Activated effector memory CD4-positive, alpha-beta T cell treated with anti-CD3 and anti-CD28 coated beads, Interleukin-2, amount 50 U/mL, for 16 hours (primary cell): ENCODE measurements around the gene ZMIZ1.

Experiments
- DNase-seq: peaks from one replicate; pipeline ENCODE4 v3.0.0-alpha.2; 2020

ZMIZ1 gene

GRCh38 chr10:79101560-79102497 lies 33.1 kb downstream of the ZMIZ1 start:
- DNase-seq = no peak

DNA sequence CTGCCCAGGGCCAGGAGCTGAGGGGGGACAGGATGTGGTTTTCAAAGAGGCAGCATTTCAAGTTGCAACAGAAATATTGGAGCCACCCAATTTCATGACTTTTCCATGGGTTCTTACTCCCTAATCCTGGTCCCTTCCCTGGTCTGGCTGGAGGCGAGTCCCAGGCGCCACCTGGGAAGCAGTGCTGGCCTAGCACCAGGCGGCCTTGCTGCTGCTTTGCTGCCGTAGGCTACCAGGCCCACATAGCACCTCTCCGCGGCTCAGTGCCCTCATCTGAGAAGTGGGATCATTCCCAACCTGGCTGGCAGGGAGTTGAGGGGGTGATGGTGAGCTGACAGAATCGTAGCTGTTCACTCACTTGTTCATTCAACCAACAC lies 33.7 kb downstream of the ZMIZ1 start:
- DNase-seq = no peak

DNA sequence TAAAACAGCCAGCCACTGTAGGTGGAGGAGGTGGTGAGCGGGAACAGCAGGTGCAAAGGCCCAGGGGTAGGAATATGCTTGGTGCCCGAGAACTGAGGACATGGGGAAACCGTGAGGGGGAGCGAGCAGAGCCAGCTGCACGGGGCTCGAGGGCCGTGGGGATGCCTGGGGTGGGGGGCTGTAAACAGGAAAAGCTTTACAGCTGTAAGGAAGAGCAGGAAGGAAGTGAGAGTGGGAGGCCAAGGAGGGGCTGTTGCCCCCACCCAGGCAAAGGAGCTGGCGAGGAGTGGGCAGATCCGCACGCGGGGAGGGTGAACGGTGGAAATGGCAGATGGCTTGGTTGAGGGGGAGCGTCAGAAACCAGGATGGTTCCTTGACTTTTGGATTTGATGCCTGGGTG lies 34.4 kb downstream of the ZMIZ1 start:
- no peak for DNase-seq

GRCh38 chr10:79103585-79103984 lies 34.8 kb downstream of the ZMIZ1 start:
- no peak for DNase-seq

- no peak for DNase-seq
These were observed 36.5 kb downstream of the ZMIZ1 start for GRCh38 chr10:79105150-79105739.

DNA sequence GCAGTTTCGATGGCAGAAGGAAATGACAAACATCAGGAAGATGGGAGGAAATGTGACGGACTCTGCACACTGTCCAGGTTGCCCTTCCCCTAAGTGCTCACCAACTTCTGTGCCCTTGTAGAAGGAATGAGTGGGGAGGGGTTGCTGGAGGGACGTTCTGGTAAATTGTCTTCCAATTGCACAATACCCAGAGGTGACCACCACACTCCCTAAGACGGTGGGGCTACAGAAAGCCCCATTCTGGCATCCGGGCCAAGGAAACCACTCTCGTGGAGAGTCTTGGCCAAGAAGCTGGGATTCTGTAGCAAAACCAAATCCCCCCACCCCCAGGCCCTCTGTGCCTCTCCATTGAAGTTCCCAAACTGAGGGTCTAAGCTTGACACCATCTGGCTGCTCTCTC lies 37.1 kb downstream of the ZMIZ1 start:
- DNase-seq = no peak

DNA sequence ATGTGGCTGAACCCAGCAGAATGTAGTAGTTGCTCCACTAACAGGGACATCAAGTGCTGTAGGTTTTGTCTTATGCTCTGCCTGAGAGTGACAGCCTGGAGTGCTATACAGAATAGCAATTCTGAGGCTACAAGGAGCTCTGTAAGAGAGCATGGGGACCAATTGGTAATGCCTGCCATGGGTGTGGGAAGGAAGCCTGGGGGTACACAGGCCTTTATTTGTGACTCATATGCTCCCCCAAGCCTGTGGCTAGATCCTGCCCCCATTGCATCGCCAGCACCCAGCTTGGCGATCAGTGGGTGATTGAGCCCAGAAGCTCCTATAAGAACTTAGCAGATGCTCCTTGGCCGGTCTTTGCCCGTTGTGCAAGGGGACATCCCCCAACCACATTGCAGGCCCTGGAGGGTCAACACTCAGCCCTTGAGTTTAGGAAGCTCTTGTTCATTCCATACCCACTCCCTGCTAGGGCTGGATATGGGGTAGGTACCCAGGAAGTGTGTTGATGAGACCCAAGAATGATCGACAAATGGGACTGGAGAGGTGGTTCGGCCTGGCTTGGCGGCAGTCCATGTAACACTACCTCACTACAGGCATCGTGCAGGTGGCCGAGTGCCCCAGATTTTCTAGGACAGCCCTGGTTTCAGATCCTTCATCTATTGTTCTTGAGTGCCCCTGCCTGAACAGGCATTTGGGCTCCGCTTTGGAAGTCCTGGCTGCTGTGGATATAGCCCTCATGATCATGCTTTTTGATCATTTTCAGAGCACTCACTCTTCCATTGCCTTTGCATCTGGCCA lies 37.7 kb downstream of the ZMIZ1 start:
- no peak for DNase-seq

DNA sequence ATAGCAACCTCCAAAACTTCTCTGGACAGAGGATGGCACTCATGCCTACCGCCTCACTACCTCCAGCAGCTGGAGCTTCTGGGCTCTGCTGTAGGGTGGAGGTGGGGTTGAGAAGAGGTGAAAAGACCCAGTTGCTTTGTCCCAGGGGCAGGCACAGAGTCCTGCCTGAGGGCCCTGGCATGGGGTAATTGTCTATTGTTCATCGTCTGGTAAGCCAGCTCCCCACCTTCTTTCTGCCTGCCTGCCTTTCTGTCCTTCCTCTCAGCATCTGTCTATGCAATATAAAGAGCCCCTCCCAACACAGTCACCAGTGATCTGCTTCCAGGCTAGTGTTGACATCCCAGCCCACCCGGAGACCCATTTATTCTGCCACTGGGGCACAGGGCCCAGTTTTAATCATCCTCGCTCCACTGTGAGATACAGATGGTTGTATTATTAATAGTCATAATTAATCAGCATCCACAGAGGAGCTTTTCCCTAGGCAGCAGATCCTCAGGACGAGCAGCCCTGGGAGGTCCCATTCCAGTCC lies 39.0 kb downstream of the ZMIZ1 start:
- DNase-seq = no peak

- DNase-seq = no peak
These were observed 40.0 kb downstream of the ZMIZ1 start for GRCh38 chr10:79108728-79109127.

GRCh38 chr10:79111427-79111826 lies 42.7 kb downstream of the ZMIZ1 start:
- no peak for DNase-seq

GRCh38 chr10:79111846-79112614 lies 43.3 kb downstream of the ZMIZ1 start:
- no peak for DNase-seq

- DNase-seq = no peak
These were observed 44.2 kb downstream of the ZMIZ1 start for GRCh38 chr10:79112881-79113431.

DNA sequence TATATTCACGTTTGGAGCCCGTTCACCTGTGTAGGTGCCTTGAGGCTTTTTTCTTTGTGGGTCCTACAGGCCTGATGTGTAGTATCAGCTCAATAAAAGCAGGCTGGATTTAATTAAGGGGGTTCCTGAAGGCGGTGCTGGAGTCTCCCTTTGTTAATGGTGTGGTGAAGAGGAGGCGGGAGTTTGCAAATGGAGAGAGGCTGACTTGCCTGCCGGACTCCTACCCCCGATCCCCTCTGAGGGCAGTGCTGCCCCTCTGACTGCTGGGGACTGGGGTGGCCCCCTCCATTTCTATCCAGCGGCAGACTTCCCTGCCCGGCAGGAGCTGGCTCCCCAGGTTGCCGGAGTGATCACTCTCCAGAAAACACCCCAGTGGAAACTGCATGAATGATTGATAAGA lies 45.1 kb downstream of the ZMIZ1 start:
- no peak for DNase-seq

DNA sequence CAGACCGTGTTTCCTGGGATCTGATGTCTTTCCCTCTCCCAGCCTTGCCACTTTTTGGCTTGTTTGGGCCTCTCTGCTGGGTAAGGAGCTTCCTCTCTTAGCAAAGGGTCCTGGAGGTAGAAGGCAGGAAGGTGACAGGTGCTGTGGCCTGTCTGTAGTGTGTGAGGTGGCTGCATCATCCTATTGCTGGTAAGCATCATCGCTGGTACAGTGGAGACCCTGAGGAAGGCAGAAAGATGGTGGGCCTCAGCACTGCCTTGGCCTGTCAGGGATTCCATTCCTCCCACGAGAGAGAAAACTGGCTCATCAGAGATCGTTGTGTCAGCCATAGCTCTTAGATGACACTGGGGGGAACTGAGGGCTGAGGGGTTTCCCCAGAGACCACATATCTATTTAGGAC lies 46.5 kb downstream of the ZMIZ1 start:
- no peak for DNase-seq

DNA sequence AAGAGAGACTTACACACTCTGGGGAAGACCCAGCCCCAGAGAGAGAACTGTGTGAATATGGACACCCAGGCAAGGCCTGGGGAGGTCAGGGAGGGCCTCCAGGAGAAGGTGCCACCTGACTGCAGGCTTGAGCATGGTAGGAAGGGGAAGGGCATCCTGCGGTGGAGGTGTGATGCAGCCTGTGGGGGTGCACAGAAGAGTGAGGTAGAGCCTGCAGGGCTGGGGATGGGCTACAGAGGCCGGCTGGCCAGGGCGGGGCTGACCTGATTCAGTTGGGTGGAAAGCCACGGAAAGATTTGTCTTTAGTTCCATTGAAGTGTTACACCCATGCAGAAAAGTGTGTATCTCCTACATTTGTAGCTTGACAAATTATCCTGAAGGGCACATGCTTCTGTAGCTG lies 47.6 kb downstream of the ZMIZ1 start:
- no peak for DNase-seq

DNA sequence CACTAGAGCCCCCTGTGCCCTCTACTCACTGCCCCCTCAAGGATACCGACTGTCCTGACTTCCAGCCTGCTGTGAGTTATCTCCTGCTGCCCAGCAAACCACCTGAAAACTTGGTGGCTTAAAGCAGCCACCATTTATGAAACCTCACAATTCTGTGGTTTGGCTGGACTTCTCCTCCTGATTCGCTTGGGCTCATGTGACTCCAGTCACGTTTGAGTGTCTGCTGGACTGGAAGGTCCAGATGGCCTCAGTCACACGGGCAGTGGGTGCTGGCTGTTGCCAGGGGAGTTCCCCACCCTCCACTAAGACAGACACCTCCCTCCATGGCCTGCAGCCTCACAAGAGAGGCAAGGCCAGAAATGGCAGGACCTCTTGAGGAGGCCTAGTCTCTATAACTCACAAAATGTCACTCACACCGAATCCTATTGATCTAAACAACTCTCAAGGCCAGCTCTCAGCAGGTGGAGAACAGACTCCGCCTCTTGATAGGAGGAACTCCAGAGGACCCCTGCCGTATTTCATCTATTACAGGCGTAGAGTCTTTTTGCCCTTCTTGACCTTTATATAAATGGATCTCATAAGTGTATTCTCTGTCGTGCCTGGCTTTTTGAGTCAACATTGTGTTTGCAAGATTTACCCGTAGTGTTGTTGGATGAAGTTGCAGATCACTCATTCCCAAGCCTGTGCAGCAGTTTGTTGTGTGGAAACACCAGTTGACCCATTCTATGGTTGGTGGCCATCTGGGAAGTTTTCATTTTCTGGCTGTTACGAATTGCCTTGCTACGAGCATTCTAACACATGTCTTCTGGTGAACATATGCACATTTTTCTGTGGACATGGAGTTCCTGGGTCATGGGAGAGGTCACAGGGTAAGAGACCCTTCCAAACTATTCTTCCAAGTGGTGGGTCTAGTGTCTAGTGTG lies 48.3 kb downstream of the ZMIZ1 start:
- no peak for DNase-seq

DNA sequence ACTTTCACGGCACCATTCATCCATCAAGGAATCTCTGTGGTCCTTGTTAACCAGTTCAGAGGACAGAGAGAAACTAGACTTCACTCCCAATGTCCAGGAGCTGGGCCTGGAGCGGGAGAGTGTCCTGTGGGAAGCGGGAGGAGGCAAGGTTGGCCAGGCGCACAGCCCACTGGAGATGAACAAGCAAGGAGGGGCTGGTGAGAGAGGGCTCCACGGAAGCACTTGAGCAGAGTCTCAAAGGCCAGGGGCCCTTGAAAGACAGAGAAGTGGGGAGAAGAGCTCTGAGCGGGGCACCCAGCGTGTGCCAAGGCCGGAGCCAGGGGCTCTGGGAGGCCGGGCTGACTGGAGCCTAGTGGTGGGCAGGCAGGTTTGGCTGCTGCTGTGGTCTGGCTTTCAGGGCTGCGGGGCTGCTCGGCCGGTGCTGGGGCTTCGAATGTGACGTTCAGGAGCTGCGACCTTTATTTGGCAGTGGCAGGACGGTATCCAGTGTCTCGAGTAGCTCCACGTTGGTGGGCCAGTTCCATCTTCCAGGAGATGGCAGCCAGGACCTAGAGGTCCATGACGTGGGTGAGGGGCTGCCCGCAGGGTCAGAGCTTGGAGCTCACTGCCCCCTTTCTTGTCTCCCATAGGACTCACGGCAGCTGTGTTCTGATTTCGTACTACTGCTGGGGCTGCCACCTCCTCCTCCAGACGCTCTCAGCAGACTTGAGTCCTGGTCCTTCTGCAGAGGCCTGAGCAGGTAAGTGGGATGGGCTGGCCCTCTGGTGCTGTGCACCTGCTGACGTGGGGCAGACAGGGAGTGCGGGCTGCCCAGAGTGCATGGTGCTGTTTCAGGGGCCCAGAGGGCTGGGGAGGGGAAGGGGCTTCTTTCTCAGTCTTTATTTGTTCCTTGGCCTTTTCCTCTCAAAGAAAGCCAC lies 49.8 kb downstream of the ZMIZ1 start:
- no peak for DNase-seq

DNA sequence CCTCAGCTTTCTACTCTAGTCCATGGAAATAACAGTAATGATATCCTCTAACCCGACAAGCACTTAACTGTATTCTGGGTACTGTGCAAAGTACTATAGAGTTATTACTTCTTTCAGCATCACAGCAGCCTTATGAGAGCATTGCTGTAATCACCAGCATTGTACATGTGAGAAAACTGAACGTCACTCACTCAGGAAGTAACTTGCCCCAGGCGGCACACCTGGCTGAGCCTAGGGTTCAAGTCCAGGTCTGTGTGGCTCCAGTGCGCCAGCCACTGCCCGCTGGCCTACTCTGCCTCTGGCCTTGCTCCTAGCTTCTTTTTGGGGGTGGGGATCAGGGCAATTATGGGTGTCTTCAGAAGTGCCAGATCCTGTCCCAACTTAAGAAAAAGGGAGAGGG lies 50.5 kb downstream of the ZMIZ1 start:
- no peak for DNase-seq

DNA sequence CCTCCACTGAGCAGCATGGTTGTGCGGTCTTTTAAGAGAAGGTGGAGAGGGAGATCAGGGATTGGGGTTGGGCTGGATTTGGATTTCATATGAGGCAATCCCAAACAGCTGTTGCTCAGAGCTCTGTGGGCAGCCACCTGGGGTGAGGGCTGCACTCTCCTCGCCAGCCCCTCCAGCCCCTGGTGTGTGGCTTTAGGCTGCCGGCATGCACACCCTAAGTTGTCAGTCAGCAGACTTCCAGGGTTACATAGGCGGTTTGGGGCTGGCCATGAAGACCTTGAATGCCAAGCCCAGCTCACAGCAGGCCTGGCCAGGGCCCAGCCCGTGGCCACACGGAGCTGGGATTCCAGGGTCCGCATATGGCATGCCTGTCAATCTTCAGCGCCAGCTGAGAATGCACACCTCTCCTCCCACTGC lies 54.8 kb downstream of the ZMIZ1 start:
- DNase-seq = no peak

GRCh38 chr10:79124066-79124465 lies 55.3 kb downstream of the ZMIZ1 start:
- DNase-seq = no peak
